Lower leg skin (tissue), 4 donors: Measurements from ENCODE around the gene ATP4B. TPM values are rescaled to one million over a fixed set of nuclear protein-coding genes. Genes with fewer than 3 reads are reported as not detected.
"Not testable (repeated sequence)": the region's sequence is repeated elsewhere in the genome, so short reads cannot be mapped to it uniquely, and the experiment has no call there.

Experiments
- DNase-seq, 2 donors: peaks; one replicate each; pipeline ENCODE4 v3.0.0-alpha.2; 2019; ENCODE audit warnings: low spot score in 2 of 2
- H3K4me3 ChIP-seq: fragments of 200-600 bp; sonication (generic); 2 replicates; pipeline ENCODE4 v1.5.1; 2017; ENCODE audit warnings: mild to moderate bottlenecking, low read depth; ENCODE audit not compliant: poor library complexity, severe bottlenecking
- POLR2A ChIP-seq, 2 donors: fragments of 450-650 bp; IDR thresholded peaks; one replicate each; pipeline ENCODE4 v1.6.1; 2016 to 2017; ENCODE audit warnings: antibody characterized with exemption in 2 of 2, mild to moderate bottlenecking in 1 of 2, moderate library complexity in 1 of 2
- WGBS, 2 donors: methylation state at CpG; one replicate each; pipeline ENCODE4 v1.1.5; 2018; 5-methylcytosine and 5-hydroxymethylcytosine counted together
- intact Hi-C: fragments of 100-400 bp; cut with DNase I; formaldehyde crosslinking; loops from one replicate; pipeline ENCODE4 v1.15.0; 2023; ENCODE audit warnings: low total_unique reads
- total RNA-seq, 4 donors: library from RNA; depleted of rRNA; stranded (reverse); fragments of >200 nt; gene quantifications; one replicate each; pipeline ENCODE4 v1.1.0, GENCODE V29; 2016
- TF ChIP-seq, protein P1 (sequence below), 3 donors: fragments of 450-650 bp; IDR thresholded peaks; one replicate each; pipeline ENCODE4 v1.5.1; 2016; ENCODE audit warnings: antibody characterized with exemption in 3 of 3, mild to moderate bottlenecking in 3 of 3, moderate library complexity in 2 of 3

ATP4B gene
- total RNA-seq, 4 donors from 2014 or later = not detected

DNA sequence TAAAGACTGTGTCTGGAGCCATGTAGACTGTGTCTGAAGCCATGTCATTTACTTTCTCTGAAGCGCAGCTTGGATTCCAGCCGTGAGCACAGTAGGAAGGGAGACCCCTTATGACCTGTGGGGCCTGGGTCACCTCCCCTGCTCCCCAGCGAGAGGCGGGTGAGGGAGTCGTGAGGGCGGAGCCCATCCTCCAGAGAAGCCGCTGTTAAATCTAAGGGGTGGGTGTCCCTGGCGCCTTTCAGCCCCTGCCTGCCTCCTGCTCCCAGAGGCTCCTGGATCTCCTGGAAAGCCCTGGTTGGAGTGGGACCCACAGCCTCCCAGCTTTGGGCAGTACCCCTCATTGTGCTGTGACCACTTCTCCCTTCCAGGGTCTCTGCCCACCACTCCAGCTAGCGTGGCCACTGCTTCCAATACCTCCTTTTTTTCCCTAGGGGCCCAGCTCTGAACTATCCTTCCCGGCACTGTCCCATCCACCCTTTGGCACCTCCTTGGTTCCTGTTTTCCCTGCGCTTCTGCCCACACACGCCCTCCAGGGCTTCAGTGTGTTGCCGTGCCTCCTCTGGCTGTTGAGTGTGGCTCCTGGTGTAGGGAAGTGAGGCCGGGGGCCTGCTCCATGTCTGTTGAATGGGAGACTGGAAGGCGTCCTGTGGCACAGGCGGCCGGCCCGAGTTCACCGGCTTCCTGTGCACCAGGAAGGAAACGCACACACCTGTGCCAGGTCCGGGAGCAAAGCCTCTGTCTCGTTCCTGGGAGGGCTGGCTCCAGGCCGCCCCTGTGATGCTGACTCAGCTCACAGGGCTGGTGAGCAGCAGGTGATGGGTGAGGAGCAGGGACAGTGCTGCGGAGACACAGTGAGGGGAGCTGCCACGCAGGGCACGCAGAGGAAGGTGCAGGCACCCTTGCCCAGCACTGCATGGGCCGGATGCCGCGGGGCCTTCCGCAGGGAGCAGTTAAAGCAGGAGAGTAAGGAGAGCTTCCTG lies 29.4 kb downstream of the ATP4B start:
- WGBS, 2 donors = 80 to 85% methylated on average over 30 of the region's 30 CpGs
- H3K4me3 ChIP-seq = no peak overlapping the region
- TF ChIP-seq, protein P1, sequence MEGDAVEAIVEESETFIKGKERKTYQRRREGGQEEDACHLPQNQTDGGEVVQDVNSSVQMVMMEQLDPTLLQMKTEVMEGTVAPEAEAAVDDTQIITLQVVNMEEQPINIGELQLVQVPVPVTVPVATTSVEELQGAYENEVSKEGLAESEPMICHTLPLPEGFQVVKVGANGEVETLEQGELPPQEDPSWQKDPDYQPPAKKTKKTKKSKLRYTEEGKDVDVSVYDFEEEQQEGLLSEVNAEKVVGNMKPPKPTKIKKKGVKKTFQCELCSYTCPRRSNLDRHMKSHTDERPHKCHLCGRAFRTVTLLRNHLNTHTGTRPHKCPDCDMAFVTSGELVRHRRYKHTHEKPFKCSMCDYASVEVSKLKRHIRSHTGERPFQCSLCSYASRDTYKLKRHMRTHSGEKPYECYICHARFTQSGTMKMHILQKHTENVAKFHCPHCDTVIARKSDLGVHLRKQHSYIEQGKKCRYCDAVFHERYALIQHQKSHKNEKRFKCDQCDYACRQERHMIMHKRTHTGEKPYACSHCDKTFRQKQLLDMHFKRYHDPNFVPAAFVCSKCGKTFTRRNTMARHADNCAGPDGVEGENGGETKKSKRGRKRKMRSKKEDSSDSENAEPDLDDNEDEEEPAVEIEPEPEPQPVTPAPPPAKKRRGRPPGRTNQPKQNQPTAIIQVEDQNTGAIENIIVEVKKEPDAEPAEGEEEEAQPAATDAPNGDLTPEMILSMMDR (IDR thresholded peaks at IDR 0.05) = no peak
- TF ChIP-seq POLR2A (IDR thresholded peaks at IDR 0.05) = no peak
- DNase-seq = no peak
- intact Hi-C loops = no loop called here

DNA sequence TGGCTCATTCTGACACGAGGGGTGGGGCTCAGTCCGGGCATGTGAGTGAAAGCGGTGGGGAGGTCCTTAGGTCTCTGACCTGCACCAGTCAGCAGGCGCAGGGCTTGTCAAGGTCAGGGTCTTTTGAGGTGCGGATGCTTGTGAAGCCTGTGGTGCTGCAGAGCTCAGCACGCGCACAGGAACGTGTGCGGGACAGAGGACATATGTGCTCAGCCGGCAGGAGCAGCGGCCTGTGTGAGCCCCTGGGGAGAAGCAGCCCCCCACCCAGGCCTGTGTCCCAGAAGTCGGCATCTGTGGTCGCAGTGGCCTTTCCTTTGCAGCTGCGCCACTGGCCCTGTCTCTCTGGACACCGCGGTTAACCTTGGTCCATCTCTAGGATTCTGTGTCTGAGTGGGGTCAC lies 30.9 kb downstream of the ATP4B start:
- no peak overlapping the region for H3K4me3 ChIP-seq
- 92 to 95% methylated on average over 16 of the region's 16 CpGs for WGBS, 2 donors
- DNase-seq = no peak
- no peak for TF ChIP-seq POLR2A (IDR thresholded peaks at IDR 0.05)
- TF ChIP-seq, protein P1 (IDR thresholded peaks at IDR 0.05) = no peak
- intact Hi-C loops = no loop called here

DNA sequence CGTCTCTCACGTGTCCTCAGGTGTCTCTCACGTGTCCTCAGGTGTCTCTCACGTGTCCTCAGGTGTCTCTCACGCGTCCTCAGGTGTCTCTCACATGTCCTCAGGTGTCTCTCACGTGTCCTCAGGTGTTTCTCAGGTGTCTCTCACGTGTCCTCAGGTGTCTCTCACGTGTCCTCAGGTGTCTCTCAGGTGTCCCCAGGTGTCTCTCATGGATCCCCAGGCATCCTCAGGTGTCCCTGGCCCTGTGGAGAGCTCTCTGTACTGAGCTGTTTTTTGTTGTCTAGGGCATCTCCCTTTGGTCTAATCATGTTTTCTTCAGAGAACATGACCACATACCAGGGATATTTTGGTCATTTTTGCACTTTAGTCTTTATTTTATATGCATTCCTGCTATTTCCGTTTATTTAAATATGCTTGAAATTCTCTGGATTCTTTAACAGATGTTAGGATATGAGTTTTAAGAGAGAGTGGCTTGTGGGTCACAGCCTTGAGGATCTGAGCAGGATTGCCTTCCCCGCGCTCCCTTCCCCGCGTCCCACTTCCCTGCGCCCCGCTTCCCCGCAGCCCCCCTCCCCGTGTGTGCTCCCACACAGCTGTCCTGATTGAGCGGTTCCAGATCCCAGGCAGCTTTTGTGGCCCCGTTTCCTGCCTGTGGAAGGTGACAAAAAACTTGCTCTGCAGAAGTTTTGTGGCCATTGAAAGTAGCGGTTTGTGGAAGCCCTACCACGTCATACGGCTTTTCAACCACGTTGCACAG lies 31.9 kb downstream of the ATP4B start:
- no peak for DNase-seq
- intact Hi-C loops = no loop called here
- TF ChIP-seq POLR2A (IDR thresholded peaks at IDR 0.05) = no peak
- TF ChIP-seq, protein P1 (IDR thresholded peaks at IDR 0.05) = no peak
- H3K4me3 ChIP-seq = no peak overlapping the region
- WGBS, 2 donors = 78 to 89% methylated on average over 24 of the region's 24 CpGs

DNA sequence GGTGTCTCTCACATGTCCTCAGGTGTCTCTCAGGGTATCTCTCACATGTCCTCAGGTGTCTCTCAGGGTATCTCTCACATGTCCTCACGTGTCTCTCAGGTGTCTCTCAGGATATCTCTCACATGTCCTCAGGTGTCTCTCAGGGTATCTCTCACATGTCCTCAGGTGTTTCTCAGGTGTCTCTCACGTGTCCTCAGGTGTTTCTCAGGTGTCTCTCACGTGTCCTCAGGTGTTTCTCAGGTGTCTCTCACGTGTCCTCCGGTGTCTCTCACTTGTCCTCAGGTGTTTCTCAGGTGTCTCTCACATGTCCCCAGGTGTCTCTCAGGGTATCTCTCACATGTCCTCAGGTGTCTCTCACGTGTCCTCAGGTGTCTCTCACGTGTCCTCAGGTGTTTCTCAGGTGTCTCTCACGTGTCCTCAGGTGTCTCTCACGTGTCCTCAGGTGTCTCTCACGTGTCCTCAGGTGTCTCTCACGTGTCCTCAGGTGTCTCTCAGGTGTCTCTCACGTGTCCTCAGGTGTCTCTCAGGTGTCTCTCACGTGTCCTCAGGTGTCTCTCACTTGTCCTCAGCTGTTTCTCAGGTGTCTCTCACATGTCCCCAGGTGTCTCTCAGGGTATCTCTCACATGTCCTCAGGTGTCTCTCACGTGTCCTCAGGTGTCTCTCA lies 33.2 kb downstream of the ATP4B start:
- DNase-seq, H3K4me3 ChIP-seq, intact Hi-C loops: not testable (repeated sequence)
- WGBS, 2 donors = 87 to 89% methylated on average over 14 of the region's 14 CpGs

DNA sequence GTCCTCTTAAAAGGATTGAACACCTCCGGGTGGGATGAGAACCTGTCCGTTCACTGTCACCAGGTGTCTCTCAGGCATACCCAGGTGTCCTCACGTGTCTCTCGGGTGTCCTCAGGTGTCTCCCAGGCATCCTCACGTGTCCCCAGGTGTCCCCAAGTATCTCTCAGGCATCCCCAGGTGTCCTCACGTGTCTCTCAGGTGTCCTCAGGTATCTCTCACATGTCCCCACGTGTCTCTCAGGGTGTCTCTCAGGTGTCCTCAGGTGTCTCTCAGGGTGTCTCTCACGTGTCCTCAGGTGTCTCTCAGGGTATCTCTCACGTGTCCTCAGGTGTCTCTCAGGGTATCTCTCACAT lies 33.8 kb downstream of the ATP4B start:
- H3K4me3 ChIP-seq = no peak overlapping the region
- intact Hi-C loops = no loop called here
- TF ChIP-seq POLR2A (IDR thresholded peaks at IDR 0.05) = no peak
- TF ChIP-seq, protein P1 (IDR thresholded peaks at IDR 0.05) = no peak
- WGBS, 2 donors = 93 to 97% methylated on average over 9 of the region's 9 CpGs
- DNase-seq = no peak
